Epithelial cell of esophagus (primary cell): Measurements from ENCODE around the gene MAPK8.

Source experiments
- DNase-seq: peaks from one replicate; pipeline ENCODE4 v3.0.0; 2010; ENCODE audit warnings: low read depth
- H3K4me3 ChIP-seq: 2 replicates; pipeline ENCODE4 v1.5.1; 2011; ENCODE audit warnings: mild to moderate bottlenecking, low read length, control low read depth
- CTCF ChIP-seq: IDR thresholded peaks from 2 replicates; pipeline ENCODE4 v1.5.1; 2011; ENCODE audit warnings: low read depth, mild to moderate bottlenecking, low read length, control low read depth, inconsistent platforms; ENCODE audit not compliant: insufficient read depth; ENCODE audit errors: missing control alignments

MAPK8 gene

GRCh38 chr10:48455055-48455391, 148.5 kb downstream of the MAPK8 start:
- DNase-seq, result no peak
- no peak for TF ChIP-seq CTCF
- no peak overlapping the region for H3K4me3 ChIP-seq

GRCh38 chr10:48455392-48456151, 149.1 kb downstream of the MAPK8 start:
- no peak for DNase-seq
- no peak overlapping the region for H3K4me3 ChIP-seq
- no peak for TF ChIP-seq CTCF

GRCh38 chr10:48456361-48456804, 149.9 kb downstream of the MAPK8 start:
- no peak for TF ChIP-seq CTCF
- DNase-seq, result no peak
- H3K4me3 ChIP-seq, result no peak overlapping the region

- no peak for DNase-seq
- H3K4me3 ChIP-seq, result no peak overlapping the region
- TF ChIP-seq CTCF, result no peak
Measured at GRCh38 chr10:48456808-48457761, 150.6 kb downstream of the MAPK8 start.

GRCh38 chr10:48457949-48458661, 151.6 kb downstream of the MAPK8 start:
- TF ChIP-seq CTCF, result no peak
- H3K4me3 ChIP-seq, result no peak overlapping the region
- DNase-seq, result no peak

- no peak for TF ChIP-seq CTCF
- H3K4me3 ChIP-seq, result no peak overlapping the region
- DNase-seq, result no peak
Measured at GRCh38 chr10:48458662-48459048, 152.2 kb downstream of the MAPK8 start.
